Measurements from ENCODE around the gene ZDHHC12.
A peak's percentile ranks its signal among the peaks of the same experiment; 100 is the strongest.

The ZDHHC12 gene, protein sequence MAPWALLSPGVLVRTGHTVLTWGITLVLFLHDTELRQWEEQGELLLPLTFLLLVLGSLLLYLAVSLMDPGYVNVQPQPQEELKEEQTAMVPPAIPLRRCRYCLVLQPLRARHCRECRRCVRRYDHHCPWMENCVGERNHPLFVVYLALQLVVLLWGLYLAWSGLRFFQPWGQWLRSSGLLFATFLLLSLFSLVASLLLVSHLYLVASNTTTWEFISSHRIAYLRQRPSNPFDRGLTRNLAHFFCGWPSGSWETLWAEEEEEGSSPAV

DNA sequence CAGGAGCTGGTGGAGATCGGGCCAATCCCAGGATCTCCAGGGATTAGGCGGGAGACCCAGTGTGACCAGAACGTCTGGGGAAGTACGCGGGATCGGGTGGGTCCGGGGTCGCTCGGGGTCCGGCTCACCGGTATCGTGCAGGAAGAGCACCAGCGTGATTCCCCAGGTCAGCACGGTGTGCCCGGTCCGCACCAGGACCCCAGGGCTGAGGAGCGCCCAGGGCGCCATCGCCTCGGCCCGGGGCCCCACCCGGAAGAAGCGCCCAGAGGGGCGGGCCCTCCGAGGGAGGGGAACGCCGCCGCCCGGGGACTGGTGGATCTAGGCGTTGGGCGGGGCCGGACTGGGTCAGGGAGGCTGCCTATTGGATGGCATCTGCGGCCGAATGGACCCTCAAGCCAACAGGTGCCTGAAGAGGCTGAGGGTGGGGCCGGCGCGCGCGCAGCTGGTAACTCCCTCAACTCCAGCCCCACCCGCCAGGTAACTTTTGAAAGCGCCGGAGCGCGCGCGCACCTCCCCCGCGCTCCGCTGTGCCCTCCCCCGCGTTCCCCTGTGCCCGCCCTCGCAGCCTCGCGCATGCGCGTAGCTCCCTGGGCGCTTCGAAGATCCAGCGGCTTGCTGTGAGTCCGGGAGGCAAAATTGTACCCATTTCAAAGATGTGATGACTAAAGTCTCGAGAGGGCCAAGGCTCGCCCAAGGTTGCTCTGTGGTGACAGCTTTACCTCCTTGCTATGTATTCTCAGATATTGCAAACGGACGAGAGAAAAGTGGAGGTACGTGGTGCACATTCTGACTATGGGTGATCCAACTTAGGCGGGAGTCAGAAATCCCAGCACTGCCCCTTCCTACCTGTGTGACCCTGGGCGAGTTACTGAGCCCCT is at the start of gene ZDHHC12:
ZDHHC12 (minus strand) TSS at position 262 of the 878 bp plus-strand sequence; CDS start at position 228, 34 bp downstream.
- peak; percentile 99 for DNase-seq (ENCODE audit: low read depth)

DNA sequence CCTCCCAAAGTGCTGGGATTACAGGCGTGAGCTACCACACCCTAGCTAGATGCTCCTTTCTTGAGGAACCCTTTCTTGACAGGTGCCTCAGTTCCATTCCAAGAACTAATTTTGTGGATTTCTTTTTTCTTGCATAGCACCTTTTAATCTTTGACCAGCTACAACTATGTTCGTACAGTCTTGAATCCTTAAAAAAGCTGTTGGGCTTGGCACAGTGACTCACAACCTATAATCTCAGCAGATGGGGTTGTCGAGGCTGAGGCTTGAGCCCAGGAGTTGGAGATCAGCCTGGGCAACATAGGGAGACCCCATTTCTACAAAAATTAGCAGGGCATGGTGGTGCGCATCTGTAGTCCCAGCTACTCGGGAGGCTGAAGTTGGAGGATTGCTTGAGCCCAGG is 49.1 kb upstream of the ZDHHC12 start:
- DNase-seq (ENCODE audit: low read depth): no peak

DNA sequence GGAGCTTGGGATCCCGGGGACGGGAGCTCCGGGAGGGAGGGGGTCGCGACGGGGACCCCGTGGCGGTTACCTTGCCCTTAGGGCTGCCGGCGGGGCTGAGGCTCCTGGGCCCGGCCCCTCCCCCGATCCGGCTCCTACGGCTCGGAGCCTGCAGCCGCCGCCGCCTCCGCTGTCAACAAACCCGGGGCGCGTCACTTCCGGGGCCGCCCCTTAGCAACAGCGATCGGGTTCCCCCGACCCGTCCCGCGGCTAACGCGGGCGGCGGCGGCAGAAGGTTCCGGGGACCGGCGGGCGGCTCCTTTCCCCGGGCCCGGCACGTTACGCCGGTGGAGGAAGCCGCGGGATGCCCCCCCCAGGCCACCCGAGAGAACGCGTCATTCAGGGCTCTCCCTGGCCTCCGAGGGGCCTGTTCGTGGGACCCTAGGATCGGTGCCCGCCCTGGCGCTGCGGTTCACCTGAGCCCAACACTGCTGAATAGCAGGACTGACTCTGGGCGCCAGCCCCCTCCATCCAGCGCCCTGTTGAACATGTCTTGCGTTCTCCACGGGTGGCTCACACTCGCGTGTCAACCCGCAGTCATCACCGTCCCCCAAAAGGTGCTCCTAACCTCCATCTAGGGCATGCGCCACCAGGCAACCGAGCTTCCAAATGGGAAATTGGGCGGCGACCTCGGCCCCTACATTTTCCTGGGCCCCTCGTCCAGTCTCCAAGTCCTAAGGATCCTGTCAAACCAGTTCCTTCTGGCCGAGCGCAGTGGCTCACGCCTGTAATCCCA is 48.0 kb upstream of the ZDHHC12 start, which contains the start of gene ZER1:
ZER1 (minus strand) TSS at position 183 of the 775 bp plus-strand sequence. CDS start 16,362 bp downstream, outside the sequence.
- DNase-seq (ENCODE audit: low read depth): peak; percentile 88

DNA sequence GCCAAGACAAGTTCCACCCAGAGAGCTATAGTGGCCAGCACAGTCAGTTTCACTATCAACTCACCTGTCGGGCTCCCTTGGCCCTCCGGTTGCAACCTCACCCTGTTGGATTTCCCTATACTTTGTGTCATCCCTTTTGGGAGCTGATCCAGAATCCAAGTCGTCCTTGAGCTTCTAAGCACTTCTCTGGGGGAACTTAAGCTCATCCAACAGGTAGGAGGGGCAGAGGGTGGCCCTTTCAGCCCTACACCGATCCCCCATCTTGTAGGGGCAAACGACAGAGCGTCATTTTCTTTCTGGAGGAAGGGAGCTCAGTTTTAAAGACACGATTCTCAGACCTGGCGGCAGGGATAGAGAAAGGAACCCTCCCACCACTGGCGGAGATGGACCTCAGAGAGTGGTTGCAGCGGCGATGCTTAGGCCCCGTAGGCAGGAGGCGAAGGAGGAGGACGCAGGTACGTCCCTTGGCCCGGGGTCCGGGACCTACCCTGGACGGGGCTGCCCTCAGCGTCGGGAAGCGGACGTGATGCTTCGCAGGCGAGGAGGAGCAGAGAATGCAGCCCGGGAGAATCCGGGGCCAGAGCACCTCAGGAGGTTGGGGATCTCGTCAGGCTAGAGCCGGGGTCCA is 47.3 kb upstream of the ZDHHC12 start:
- DNase-seq (ENCODE audit: low read depth): no peak

DNA sequence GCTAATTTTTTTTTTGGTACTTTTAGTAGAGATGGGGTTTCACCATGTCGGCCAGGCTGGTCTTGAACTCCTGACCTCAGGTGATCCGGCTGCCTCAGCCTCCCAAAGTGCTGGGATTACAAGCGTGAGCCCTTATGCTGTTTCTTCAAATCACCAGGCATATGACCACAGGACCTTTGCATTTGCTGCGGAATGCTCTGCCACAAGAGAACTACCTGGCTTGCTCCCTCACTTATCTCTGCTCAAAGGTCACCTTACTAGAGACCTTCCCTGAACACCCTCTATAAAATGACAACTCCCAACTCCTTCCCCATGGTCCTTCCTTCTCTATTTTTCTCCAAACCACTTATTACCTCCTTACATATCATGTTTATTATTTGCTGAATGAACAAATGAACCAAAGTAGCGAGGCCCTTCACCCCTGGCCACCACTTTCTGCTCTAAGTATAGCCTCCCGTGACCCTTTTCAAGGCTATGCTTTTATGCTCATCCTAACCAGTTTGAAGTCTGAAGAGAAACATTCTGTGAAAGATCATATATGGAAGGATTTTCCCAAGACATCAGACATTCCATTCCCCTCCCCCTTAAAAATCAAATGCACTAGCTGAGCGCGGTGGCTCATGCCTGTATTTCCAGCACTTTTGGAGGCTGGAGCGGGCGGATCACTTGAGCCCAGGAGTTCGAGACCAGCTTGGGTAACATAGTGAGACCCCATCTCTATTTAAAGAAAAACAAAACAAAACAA is 46.5 kb upstream of the ZDHHC12 start:
- no peak for DNase-seq (ENCODE audit: low read depth)

DNA sequence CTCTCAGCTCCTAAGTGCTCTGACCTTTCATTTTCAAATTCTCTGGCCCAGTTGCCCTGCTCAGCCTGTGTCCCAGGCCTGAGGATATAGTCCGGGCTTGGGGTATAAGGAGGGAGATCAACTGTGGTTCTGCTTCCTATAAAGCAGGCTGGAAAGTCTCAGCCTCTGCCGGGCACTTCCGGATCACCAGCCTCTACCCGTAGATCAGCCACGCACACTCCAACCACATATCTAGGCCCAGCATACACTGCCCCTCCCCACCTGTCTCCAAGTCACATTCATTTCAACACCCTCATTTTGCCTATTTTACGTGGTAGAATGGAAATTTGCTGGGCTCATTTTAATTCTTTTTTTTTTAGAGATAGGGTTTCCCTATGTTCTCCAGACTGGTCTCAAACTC is 44.7 kb upstream of the ZDHHC12 start:
- no peak for DNase-seq (ENCODE audit: low read depth)

GRCh38 chr9:128765499-128765898 is 41.6 kb upstream of the ZDHHC12 start:
- DNase-seq (ENCODE audit: low read depth): no peak

DNA sequence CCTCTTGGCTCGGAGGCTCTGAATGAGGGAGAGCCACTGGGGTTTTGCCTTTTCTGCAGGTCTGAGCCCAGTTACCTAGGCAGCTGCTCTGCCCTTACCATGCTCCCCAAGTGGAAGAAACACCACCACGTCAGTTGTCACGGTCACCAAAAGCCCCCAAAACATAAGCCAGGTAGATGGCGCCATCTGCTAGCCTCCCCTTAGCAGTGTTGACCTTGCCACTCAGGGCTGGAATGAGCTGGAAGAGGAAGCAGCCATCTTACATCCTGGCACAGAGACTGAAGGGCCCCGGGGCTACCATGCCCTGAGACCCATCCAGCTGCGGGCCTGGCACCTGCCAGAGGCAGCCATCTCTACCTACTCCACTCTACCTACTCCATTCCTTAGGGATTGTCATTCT is 40.4 kb upstream of the ZDHHC12 start:
- no peak for DNase-seq (ENCODE audit: low read depth)

DNA sequence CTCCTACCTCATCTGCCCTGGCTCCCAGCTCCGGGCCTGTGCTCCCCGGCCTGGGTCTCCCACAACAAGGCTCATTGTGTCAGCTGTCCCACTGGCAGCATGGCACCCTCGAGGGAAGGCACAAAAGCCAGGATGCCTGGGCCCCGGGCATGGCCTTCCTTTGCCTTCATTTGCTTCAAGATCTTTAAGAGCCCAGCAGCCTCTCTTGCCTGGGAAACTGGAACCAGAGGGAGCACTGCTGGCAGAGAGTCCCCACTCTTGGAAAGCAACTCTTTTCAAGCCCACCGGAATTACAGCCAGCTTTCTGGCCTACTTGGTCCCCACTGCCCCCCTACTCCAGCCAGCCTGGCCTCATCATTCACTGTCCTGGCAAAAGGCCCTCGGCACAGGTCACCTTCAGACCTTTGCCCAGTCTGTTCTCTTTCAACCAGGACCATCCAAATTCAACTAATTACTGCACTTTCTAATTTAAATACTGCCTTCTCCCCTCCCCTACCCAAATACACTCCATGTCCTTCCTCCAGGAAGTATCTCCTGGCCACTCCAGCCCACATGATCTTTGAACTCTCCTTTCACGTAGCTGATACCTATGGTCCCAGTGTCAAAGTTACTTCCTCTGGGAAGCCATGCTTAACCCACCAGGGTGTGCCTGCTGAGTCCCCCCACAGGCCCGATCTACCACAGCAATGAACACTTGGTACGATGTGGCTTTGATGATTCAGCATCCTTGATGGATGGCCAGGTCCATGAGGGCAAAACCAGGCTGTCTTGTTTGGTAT is 38.9 kb upstream of the ZDHHC12 start:
- DNase-seq (ENCODE audit: low read depth): no peak

DNA sequence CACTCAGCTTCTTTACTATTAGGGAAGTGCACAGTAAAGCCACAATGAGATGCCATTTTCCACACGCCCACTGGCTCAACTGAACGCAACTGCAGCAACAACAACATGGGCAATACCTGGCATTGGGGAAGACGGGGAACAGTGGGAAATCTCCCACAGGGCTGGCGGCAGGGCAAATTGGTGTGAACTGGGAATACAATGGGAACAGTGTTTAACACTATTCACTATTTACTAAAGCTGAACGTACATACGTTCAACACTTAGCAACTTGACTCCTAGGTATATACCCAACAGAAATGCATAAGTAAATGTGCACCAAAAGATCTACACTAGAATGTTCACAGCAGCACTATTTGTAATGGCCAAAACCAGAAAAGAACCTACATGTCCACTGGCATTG is 33.7 kb upstream of the ZDHHC12 start:
- DNase-seq (ENCODE audit: low read depth): no peak

- DNase-seq (ENCODE audit: low read depth): no peak
Measured at GRCh38 chr9:128753627-128754026, 29.7 kb upstream of the ZDHHC12 start.

DNA sequence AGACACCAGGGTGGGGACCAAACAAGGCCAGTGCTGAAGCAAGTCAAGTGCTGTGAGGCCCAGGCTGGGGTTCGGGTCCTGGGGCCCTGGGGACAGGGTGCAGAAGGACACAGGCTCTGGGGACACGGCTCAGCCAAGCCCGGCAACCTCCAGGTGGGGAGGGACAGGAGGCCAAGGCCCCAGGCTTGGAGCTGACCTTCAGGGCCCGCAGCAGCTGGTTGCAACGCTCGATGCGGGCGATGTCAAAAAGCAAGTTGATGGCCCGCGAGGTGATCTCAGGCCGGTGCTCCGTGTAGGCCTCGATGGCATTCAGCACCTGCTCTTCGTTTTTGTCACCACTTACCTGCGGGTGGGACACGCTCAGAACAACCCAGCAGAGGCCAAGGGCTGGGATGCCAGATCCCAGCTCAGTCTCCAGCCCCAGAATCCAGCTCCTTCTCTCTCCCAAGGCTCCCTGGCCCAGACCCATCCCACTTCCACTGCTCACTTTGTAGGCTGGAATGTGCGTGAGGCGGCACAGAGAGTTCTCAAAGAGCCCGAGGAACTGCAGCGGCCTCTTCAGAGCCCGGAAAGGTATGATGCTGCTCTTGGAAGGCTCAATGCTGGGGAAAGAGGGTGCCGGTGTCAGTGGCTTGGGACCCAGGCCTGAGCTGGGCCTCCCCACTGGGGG is 27.1 kb upstream of the ZDHHC12 start:
- DNase-seq (ENCODE audit: low read depth): no peak

DNA sequence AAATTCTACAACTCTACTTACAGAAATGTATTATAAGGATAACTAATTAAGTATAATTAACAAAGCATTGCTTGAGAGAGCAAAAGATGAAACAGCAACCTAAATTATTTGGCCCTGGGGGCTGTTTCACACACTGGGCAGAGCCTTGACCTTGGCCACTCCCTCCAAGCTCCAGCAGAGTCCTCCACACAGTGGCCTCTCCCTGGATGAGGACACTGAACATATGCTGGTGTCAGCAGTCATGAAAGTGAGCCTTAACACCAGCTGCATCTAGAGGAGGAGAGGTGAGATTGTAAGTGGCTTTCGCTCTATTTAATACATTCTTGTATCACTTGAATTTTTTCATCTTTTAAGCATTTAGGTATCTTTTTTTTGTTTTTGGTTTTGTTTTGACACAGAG is 23.3 kb upstream of the ZDHHC12 start:
- DNase-seq (ENCODE audit: low read depth): no peak

DNA sequence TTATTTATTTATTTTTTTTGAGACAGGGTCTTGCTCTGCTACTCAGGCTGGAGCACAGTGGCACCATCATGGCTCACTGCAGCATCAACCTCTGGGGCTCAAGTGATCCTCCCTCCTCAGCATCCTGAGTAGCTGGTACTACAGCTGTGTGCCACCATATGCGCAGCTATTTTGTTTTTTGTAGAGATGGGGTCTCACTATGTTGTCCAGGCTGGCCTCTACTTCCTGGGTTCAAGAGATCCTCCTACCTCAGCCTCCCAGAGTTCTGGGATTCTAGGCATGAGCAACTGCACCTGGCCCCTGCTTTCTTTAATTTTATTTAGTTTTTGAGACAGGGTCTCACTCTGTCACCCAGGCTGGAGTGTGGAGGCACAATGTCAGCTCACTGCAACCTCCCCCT is 19.5 kb upstream of the ZDHHC12 start:
- no peak for DNase-seq (ENCODE audit: low read depth)

DNA sequence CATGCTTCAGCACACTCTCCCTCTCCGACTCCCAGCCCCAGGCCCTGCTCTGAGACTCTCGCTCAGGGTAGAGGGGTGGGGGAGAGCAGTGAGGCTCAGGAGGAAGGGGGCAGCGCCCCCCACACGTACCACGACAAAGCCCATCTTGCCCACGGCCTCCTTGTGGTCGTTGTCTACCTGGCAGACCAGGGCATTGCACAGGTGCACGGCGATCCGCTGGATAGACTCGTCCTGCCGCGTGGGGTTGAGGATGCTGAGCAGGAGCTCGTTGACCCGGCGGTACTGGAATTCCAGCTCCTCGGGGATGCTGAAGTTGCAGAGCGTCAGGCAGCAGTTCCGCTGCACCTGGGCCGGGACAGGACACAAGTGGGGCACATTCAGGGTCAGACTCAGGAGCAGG is 18.5 kb upstream of the ZDHHC12 start:
- DNase-seq (ENCODE audit: low read depth): no peak

DNA sequence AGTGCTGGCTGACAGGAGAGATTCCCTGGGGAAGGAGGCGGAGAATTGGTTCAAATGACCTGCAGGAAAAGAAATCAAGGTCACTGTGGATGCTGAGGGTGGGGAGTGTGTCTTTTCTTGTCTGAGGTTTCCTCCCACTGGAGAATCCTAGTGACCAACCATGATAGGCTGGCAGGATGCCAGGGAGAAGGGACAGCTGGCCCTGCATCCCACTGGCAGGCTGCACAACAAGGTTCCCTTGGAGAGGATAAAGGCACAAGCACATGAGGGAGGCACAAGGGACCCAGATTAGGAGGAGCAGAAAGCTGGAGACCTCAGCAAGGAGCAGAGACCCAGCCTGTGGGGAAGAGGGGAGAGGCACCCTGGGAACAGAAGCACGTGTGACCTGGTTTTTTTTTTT is 11.4 kb upstream of the ZDHHC12 start:
- no peak for DNase-seq (ENCODE audit: low read depth)

DNA sequence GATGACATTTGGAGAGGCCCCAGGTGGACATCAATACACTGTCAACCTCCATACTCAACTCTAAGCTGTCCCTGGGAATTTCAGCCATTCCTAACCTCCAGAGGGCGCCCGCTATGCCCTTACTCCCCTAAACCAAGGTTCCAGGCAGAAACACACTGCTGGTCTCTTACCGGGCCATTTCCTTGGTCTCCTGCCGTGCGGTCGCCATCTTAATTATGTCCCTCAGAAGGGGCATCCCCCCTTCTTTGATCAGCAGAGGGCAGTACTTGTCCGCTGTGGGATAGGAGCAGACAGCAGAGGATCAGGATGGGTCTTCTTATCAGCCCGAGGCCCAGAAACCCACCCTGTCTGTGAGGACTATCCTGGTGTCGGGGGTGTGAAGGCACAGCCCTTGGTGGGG is 9.3 kb upstream of the ZDHHC12 start:
- no peak for DNase-seq (ENCODE audit: low read depth)

DNA sequence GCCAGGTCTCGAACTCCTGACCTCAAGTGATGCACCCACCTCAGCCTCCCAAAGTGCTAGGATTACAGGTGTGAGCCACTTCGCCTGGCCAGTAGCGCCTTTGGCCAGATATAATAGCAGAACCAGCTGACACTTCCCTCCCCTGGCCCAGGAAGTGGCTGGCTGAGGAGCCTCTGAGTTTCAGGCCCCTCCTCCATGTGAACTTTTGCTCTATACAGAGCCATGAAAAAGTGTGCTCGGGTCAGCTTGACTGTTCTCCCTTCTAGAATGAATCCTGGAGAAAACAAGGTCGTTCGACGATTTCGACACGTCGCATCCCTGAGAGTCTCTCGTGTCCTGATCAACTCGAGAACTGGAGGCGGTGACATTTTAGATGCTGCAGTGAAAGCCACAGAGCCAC is 8.6 kb upstream of the ZDHHC12 start:
- DNase-seq (ENCODE audit: low read depth): no peak

- no peak for DNase-seq (ENCODE audit: low read depth)
Measured at GRCh38 chr9:128731691-128732090, 7.8 kb upstream of the ZDHHC12 start.

DNA sequence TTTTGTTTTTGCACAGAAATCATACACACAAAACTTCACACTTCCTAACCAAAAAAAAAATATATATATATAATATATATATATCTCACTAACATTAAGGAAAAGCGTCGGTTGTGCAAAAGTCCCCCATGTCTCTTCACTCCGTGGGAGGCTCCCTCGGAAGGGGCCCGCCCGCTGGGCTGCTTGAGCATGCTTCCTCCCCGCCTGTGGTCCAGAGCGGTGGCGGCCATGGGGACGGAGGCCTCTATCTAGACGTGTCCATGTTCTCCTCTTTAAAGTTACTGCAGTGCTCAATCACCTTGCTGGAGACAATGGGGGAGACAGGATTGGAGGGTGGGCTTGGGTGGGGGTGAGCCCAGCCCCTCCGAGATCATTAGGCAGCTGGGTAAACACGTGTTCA is 7.2 kb upstream of the ZDHHC12 start:
- no peak for DNase-seq (ENCODE audit: low read depth)
